NCI-H524 (cell line): ENCODE measurements around the gene MAST3.
"Not testable (repeated sequence)": the region's sequence is repeated elsewhere in the genome, so short reads cannot be mapped to it uniquely, and the experiment has no call there.

Source experiments
- DNase-seq, 2 experiments: peaks; one replicate each; lab custom pipeline; 2025; lab: John Stamatoyannopoulos, UW

Gene MAST3

DNA sequence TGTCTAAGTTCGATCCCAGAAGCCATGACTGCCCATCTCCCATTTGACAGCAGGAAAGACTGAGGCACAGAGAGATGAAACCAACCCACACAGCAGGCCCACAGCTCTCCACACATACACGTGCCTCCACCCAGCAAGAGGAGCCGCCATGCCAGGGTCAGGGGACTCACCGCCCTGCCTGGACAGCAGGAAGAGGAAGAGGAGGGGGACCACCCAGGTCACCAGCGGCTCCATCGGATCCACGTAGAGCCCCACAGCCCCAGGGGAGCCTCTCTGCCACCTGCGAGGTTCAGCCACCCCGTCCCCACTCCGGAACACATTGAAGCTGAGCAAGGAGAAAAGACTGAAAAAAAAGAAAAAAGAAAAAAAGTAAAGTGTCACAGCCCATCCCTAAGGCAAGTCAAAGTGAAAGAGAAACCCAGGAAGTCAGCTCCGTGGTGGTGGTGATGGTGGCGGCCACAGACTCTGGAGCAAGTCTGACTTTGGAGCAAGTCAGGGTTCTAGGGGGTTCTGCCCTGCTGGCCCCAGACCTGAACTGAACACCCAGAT is 10.9 kb upstream of the MAST3 start, which contains the start of gene IL12RB1:
TSS of gene IL12RB1 (minus strand) at position 345 of the 549 bp plus-strand sequence. CDS start at position 234, 111 bp downstream.
- DNase-seq, result no peak

DNA sequence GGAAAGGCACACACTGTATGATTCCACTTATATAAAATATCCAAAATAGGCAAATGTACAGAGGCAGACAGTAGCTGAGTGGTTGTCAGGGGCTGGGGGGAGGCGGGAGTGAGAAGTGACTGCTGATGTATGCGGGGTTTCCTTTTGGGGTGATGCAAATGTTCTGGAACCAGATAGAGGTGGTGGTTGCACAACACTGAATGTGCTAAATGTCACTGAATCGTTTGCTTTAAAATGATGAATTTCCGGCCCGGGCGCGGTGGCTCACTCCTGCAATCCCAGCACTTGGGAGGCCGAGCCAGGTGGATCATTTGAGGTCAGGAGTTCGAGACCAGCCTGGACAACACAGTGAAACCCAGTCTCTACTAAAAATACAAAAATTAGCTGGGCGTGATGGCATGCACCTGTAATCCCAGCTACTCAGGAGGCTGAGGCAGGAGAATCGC is 8.5 kb upstream of the MAST3 start:
- DNase-seq, result not testable (repeated sequence)

DNA sequence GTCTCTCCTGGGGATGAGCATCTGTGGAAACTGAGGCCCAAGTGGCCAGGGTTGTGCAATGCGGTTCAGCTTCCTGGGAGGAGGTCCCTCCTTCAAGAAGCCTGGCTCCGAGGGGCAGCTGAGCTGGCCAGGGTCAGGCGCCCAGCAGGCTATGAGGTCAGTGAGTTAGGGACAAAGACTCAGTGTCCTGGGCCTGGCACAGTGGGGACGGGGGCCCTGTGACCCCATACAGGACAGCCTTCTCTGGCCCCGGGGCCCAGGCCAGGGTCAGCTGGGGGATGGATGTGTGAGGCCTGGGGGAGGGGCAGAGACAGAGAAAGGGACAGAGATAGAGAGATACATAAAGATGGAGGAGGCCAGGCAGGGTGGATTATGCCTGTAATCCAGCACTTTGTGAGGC is 7.9 kb upstream of the MAST3 start:
- DNase-seq, result no peak

DNA sequence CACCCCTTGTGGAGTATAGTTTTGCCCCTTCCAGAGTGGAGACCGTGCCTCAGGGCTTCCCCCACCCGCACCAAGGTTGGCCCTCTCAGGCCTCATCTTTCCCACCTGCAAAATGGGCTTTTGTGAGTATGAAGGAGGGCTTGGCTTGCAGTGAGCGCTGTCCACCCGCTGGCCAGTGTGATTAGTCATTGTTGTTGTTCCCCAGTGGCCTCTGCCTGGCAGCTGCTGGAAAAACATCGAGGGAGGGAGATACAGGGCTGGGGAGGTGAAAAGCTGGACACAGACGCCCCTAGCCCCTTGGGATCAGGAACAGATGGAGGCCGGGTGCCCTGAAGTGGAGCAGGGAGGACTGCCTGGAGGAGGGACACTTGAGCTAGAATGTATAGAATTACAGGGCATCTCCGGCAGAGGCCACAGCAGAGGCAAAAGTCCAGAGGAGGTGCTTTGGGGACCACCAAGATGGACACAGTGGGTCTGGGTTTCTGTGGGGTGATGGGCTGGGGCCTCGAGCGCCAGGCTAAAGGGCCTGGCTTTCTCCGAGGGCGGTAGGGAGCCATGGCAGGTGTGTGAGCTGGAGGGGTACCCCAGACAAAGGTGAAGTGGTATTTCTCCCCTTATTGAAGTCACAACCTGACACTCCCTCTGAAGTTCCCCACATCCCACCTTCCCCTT is 6.9 kb upstream of the MAST3 start:
- DNase-seq, result peak in 1 of 2 experiments; percentile 32

DNA sequence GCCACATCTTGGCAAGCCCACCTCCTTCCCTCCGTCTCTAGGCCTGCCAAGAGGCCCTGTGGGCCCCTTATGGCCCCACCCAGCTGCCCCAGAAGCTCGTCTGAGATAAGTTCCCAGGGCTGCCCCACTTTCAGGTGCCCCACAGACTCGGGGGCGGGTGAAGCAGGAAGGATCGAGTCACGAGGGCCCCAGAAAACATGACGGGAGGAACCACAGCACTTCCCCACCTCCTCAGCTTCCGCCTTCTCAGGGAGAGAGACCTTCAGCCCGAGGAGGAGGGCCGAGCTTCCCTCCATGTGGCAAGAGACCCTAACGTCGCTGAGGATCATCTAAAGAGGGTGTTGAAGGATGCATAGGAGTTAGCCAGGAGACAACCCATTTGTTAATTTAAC is 6.4 kb upstream of the MAST3 start:
- DNase-seq, result no peak

DNA sequence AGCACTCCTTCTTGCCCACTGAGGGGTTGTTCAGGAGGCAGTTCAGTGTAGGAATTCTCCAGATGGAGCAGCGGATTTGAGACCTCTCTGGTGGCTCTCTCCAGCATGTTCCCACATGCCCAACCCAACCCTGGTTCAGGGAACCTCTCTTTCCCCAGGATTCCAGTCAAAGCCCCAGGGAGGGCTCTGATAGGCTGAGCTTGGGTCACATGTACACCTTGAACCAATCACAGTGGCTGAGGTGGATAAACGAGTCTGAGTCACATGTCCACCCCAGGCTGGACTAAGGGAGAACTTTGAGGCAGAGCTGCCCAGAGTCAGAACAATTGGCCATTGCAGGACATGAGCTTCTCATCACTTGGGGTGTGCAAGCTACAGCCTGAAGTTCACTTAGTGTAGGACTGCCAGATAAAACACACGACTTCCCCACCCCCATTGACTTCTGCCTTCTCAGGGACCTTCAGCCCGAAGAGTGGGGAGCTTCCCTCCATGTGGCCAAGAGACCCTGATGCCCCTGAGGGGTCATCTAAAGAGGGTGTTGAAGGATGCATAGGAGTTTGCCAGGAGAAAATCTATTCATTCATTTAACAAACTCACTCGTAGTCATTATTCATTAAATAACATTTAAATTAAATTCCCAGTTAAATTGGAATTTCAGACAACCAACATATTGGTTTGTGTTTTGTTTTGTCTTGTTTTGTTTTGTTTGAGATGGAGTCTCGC is 4.0 kb upstream of the MAST3 start:
- DNase-seq, result peak; percentile 70 to 81

DNA sequence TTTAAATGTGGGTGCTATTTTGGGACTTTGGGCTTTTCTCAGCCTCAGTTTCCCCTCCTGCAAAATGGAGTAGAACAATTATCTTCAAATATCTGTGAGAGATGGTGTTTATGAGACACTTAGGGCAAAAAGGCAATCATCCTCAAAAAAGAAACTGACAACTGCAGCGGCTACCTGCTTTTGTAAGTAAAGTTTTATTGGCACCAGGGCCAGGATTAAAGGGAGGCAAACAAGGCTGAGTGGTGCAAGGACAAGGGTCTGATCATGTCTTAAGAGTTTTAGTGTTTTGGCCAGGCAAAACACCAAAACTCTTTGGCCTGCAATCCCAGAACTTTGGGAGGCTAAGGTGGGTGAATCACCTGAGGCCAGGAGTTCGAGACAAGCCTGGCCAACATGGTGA is 1.3 kb upstream of the MAST3 start:
- no peak for DNase-seq

DNA sequence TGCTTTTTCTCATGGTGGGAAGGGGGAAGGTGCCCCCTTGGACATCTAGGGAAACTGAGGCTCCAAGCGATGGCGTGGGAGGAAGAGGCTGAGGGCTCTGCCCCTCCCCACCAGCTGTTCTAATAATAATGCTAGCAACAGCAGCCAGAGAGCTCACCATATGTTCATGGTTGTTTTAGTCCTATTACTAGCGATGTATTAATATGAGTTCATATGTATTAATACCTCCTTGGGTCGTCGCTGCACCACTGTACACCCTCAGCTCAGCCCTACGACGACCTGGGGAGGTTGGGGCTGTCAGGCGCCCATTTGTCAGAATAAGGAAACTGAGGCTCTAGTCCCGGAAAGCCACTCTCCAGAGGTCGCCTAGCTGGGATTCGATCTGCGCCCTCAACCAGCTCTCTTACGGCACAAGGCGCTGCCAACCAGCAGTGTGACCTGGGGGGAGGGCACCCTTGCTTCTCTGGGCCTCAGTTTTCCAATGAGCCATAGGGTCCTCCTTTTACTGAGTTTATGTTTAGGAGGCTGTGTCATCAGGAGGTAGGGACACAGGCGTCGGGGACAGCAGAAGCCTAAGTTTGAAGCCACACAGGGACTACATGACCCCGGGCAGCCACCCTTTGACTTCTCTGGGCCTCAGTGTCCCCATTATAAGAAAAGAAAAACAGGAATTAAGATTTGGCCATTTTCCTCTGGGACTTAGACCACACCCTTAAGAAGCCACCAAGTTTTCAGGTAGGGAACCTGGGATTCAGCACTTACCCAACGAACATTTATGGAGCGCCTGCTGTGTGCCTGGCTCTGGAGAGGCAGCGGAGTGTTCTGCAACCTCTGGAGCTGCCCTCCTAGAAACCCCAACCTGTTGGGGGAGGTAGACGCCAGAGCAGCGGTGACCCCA is 664 bp downstream of the MAST3 start:
- DNase-seq, result peak; percentile 66 to 87

DNA sequence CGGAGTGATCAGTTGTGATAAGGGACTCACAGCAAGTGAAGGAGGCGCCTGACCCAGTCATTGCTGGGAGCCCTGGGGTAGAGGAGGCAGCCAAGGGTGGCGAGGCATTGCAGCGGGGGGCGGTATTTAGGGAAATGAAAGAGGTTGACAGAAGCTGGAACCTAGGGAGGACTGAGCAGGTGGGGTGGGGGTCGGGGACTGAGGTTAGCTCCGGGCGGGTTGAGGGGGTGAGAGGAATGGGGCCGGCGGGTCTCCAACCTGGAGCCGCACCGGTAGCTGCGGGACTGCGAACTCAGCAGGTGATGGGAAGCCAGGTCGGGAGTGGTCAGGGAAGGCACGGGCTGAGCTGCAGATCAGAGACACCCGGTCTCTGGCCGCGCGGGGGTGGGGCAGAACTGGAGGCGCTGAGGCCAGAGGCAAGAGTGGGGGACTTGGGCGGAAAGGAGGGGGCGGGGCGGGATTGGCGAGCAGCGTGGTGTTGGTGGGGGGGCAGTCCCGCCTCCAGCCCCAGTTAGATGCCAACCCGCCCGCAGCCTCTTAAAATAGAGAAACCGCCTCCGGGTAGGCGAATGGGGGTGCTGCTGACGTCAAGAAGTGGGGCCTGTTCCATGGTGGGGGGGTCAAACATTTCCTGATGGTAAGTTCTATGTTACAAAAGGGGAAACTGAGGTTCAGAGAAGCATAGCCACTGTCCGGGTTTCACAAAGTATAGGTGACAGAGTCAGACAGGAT is 1.5 kb downstream of the MAST3 start:
- peak in 1 of 2 experiments; percentile 23 for DNase-seq

DNA sequence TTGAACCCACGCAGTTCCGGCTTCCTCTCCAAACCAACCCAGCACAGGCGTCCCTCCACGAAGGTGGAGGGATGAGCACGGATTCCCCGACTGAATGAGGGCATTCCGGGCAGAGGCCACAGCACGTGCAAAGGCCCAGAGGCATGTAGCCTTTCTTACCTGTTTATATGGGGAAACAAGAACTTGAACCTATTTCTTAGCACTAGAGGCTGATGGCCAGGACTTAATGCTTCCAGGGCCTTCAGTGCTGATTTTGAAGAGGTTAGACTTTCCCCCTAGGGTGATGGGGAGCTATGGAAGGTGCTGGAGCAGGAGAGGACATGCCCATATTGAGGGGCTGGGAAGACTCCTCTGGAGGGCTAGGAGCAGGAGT is 2.0 kb downstream of the MAST3 start:
- DNase-seq, result no peak

DNA sequence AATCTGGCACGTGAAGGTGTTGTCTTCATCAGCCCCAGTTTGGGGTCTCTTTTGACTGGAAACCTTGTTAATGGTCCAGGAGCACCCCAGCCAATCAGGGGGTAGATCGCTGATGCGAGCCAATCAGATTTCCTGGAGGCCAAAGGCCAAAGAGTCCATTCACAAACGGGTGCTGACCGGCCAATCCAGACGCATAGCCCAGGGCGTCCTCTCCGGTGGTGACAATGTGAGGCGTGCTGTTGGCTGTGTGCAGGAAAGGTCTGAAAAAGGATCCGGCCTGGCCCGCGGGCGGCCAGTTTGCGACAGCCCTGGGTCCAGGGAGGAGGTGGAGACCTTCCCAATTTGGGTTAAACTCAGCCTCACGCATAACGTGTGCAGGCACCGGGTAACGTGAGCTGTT is 3.1 kb downstream of the MAST3 start:
- no peak for DNase-seq

DNA sequence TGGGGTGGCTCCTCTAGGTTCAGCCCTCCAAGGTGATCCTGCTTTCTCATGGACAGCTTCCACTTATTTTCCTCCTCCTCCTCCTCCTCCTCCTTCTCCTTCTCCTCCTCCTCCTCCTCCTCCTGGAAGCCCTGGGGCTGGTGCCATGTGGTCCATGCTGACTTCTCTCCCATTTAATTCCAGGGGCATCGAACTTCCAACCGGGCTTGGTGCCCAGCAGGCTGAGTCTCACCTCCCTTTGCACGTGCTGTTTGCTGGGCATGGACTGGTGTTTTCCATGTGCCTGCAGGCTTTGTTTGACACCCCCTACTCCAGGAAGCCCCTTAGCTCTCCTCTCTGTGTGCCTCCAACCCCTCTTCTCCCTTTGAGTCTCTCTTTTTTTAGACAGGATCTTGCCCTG is 3.7 kb downstream of the MAST3 start:
- no peak for DNase-seq

DNA sequence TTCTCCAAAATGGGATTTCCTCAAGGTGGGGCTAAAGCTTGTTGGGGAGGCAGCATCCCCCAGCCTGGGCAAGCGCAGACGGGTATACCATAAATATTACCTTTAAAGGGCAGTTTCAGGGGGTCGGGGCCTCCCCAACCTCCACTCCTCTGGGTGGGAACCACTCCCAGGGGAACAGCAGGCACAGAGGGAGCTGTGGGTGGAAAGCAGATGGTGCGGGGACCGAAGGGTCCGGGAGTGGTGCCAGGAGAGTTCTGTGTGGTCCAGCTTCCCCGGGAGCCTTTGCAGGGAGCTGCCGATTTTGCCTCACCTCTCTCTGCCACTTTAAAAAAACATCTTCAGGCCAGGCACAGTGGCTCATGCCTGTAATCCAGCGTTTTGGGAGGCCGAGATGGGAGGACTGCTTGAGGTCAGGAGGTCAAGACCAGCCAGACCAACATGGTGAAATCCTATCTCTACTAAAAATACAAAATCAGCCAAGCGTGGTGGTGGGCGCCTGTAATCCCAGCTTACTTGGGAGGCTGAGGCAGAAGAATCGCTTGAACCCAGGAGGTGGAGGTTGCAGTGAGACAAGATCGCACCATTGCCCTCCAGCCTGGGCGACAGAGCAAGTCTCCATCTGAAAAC is 5.5 kb downstream of the MAST3 start:
- peak; percentile 75 to 98 for DNase-seq

DNA sequence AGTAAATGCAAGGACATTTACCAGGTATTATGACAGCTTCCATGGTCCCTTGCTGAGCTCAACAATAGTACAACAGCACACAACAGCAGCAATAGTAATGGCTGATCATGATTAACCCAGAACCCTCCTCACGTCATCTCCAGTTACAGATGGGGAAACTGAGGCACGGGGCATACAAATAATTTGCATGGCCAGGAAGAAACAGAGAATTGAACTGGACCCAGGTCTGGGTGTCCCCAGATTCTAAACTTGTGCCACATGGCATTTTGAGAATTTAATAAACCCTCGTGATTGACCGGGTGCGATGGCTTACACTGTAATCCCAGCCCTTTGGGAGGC is 7.2 kb downstream of the MAST3 start:
- no peak for DNase-seq

DNA sequence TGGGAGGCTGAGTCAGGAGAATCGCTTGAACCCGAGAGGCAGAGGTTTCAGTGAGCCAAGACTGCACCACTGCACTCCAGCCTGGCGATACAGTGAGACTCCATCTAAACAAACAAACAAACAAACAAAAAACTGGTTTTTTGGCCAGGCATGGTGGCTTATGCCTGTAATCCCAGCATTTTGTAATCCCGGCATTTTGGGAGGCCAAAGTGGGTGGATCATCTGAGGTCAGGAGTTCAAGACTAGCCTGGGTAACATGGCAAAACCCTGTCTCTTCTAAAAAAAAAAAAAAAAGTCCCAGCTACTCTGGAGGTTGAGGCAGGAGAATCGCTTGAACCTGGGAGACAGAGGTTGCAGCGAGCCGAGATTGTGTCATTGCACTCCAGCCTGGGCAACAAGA is 7.7 kb downstream of the MAST3 start:
- not testable (repeated sequence) for DNase-seq

DNA sequence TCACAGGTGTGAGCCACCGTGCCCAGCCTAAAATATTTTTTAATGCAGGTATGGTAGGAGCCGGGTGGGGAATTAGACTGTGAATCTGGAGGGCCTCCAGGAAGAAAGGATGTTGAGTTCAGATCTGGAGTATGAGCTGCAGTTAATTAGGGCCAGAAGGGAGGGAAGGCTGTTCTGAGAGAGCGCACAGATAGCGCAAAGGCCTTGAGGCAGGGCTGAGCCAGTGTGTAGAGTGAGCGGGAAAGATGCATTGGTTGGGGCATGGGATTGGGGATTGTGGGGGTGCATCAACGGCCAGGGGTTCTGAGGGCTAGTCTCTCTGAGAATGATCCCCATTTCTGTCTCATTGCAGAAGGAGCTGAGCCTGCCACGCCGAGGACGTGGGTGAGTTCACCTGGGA is 9.7 kb downstream of the MAST3 start:
- no peak for DNase-seq

DNA sequence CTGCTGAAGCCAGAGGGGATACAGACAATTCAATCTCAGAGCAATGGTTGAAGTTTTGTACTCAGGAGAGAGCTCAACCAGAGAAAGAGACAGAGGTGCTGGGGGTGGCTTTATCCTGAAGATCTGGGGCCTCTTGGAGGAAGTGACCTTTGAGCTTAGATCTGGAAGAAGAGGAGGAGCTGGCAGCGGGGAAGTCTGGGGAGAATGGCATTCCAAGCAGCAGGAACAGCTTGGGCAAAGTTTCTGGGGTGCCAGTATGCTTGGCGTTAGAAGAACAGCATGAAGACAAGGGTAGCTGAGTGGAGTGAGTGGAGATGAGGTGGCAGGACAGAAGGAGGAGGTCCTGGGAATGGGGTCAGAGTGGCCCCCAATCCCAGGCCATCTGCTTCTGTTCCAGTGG is 11.3 kb downstream of the MAST3 start:
- no peak for DNase-seq

DNA sequence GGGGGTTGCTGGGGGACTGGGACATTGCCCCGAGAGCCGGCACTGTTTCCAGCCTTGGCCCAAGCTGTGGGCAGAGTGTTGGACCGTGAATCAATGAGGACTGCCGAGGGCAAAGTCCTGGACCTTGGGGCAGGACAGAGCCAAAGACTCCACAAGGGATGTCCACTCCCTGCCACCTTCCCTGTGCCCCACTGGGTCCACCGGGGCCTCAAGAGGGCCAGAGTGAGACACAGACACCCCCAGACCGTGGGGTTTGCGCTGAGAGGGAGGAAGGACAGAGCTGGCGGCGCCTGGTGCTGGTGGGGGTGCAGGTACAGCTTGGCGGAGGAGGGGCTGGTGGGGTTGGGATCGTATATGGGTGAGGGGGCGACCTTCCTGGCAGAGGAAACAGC is 11.8 kb downstream of the MAST3 start:
- DNase-seq, result no peak

DNA sequence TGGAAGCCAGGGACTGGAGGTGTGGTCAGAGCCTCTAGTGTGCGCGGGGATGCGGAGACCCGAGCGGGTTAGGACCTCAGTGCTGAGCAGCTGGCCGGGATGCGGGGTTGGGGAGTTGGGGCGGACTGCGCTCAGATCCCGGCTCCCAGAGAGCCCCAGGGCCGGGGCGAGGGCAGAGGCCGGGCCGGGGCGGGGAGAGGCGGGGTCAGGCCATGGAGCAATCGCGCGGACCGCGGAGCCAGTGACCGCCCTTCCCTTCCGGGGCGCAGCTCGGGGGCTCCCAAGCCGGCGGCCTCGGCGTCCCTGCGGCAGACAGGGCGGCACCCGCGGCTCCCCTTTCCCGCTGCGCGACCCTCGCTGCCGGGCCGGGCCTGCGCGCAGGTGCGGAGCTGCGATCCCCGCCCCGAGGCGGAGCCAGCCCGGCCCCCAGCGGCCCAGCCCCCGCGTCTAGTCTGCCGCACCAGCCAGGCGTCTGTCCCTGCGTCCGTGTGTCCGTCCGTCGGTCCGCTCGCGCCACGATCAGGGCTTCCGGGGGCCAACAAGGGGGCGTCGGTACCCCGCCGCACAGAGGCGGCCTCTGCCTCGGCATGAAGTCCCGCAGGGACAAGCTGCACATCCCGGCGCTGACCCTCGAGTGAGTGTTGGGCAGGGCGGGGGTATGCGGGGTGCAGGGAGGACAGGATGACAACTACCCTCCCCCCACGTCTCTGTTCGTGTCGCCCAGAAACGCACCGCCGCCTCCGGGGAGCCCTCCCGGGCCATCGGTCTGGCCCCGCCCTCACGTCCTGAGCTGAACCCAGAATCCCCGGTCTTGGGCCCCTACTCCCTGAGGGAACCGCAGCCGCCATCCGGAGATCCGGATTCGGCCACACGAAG is 12.4 kb downstream of the MAST3 start:
- no peak for DNase-seq

DNA sequence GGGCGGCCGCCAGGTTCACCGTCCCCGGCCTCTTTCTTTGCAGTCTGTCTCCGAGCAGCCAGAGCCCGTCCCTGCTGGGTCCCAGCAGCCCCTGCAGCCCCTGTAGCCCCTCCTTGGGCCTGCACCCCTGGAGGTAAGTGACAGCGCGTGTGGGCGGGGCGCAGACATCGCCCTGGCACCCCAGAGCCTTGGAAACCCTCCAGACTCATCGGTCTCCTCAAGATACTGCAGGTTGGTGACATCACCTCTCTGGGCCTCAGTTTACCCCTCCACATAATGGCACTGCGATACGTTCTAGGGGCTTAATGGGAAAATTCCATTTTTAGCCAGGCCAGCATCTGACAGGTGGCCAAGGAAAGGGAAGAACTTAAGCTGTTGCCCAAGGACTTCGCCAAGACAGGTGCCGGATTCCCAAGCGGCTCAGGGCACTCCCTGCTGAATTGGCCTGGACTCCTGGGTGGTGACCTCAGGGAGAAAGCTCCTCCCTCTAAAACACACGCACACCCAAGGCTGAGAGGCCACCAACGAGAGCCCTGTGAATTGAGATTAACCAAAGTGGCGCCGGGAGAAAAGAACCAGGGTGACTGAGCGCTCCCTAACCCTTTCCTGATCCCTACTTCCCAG is 13.1 kb downstream of the MAST3 start:
- peak in 1 of 2 experiments; percentile 52 for DNase-seq
